Psoas muscle (tissue), 8 donors: ENCODE measurements around the gene TRIM46. TPM values are rescaled to one million over a fixed set of nuclear protein-coding genes. Genes with fewer than 3 reads are reported as not detected.

Experiments
- ATAC-seq, 4 donors: fragments of 200-7000 bp; cut with Tn5 transposase; one replicate each; pipeline ENCODE4 v1.9.1; 2020; ENCODE audit warnings: moderate library complexity in 3 of 4, mild to moderate bottlenecking in 2 of 4
- DNase-seq, 2 donors: peaks; one replicate each; pipeline ENCODE4 v3.0.0-alpha.2; 2020
- H3K27ac ChIP-seq: fragments of 200-600 bp; one replicate; pipeline ENCODE4 v1.8.0; 2022
- H3K27me3 ChIP-seq, 3 donors: fragments of 200-600 bp in 1 of 3; one replicate each; pipeline versions ENCODE4 v1.6.1 to v1.8.0; 2013 to 2022; ENCODE audit warnings: low read length in 2 of 3, mild to moderate bottlenecking in 2 of 3, moderate library complexity in 1 of 3; ENCODE audit not compliant: insufficient read depth in 3 of 3
- H3K36me3 ChIP-seq, 2 donors: fragments of 200-600 bp in 1 of 2; one replicate each; pipeline versions ENCODE4 v1.6.1 to v1.8.0; 2013 to 2022; ENCODE audit warnings: low read depth in 1 of 2, mild to moderate bottlenecking in 1 of 2, moderate library complexity in 1 of 2; ENCODE audit not compliant: insufficient read depth in 1 of 2
- H3K4me1 ChIP-seq: fragments of 200-600 bp; one replicate; pipeline ENCODE4 v1.8.0; 2022
- H3K4me3 ChIP-seq: fragments of 200-600 bp; one replicate; pipeline ENCODE4 v1.8.0; 2022; ENCODE audit warnings: mild to moderate bottlenecking
- H3K9me3 ChIP-seq: fragments of 200-600 bp; one replicate; pipeline ENCODE4 v1.8.0; 2022
- CTCF ChIP-seq: fragments of 200-600 bp; IDR thresholded peaks from one replicate; pipeline ENCODE4 v1.8.0; 2022; ENCODE audit warnings: antibody characterized with exemption
- WGBS, 3 donors: extraction: QIAGEN DNeasy Blood & Tissue Kit; methylation state at CpG; one replicate each; pipeline versions ENCODE4 v1.1.6 to v1.1.7; 2013; 5-methylcytosine and 5-hydroxymethylcytosine counted together
- intact Hi-C, 2 donors: fragments of 100-400 bp; cut with DNase I; formaldehyde crosslinking; loops; one replicate each; pipeline versions ENCODE4 v1.11.0 to v1.14.2; 2022
- polyA plus RNA-seq, 3 donors: library from polyadenylated mRNA; stranded (reverse); fragments of 200-250 nt; gene quantifications; one replicate each; pipeline ENCODE4 v1.2.3, GENCODE V29; 2013
- total RNA-seq, 4 donors: library from RNA; stranded (reverse); fragmentation: NEBNext Ultra II Directional in 2 of 4; extraction: Animal tissue kit (Norgen Biotek cat#: 25700) in 2 of 4; gene quantifications; one replicate each; pipeline versions ENCODE4 v1.2.1 to v1.2.4, GENCODE V29; 2021 to 2023
- donor health status: healthy with polysubstance abuse.
- donor health status: DM: no; HTN: no; CAD: no; lungs with moderate emphysema.
- donor health status: Bipolar disorder and iron deficiency.
- donor health status: healthy.
- donor health status: DM: yes; HTN: yes; CAD: no.
- donor health status: DM: no; HTN: no; CAD: no.
- donor health status: DM: no; HTN: no; CAD: no.
- donor health status: DM: yes; HTN: yes; CAD: no.

TRIM46 gene
- total and polyA plus RNA-seq, 7 donors = 0.03 to 0.16 (median 0.09) TPM; not detected in 3

- no peaks in the 10 kb centered on the region for H3K9me3 ChIP-seq
- H3K36me3 ChIP-seq = peaks cover 0 to 27% of the 10 kb centered on the region in 2 donors
- no peak overlapping the region for H3K27ac ChIP-seq
- no peak for TF ChIP-seq CTCF
- no peak overlapping the region for H3K4me3 ChIP-seq
- H3K4me1 ChIP-seq = peaks cover 16% of the 10 kb centered on the region
- DNase-seq (no peak), ATAC-seq (no peak)
- H3K27me3 ChIP-seq = peaks cover 0 to 7% (median 0%) of the 10 kb centered on the region in 3 donors
- intact Hi-C loops = loop anchor here (1.0 to 5.0 kb wide), 3 partner anchors 41 to 77 kb away; partner anchors contain the start of gene EFNA1 (in 1 of the 2)
- 77 to 86% (median 79%) methylated on average over 10 of the region's 10 CpGs for WGBS, 3 donors
These were observed 5.0 kb upstream of the TRIM46 start for GRCh38 chr1:155168456-155169210.

GRCh38 chr1:155169541-155169940, 4.1 kb upstream of the TRIM46 start:
- Histone ChIP-seq H3K27me3 (peaks cover 0 to 13% (median 5%) of the 10 kb centered on the region in 3 donors), H3K9me3 (no peaks in the 10 kb centered on the region), H3K4me3 (no peak overlapping the region), H3K27ac (no peak overlapping the region), H3K36me3 (peaks cover 0 to 27% of the 10 kb centered on the region in 2 donors), H3K4me1 (peaks cover 16% of the 10 kb centered on the region)
- 45 to 69% (median 51%) methylated on average over 5 of the region's 5 CpGs for WGBS, 3 donors
- intact Hi-C loops = loop anchor here (2.0 to 5.0 kb wide), 2 partner anchors 42 to 77 kb away; partner anchors contain the start of gene EFNA1 (in 1 of the 2)
- DNase-seq (no peak), ATAC-seq (no peak)
- TF ChIP-seq CTCF = no peak

- no peak for ATAC-seq
- no peak overlapping the region for H3K4me3 ChIP-seq
- peaks cover 0 to 19% (median 10%) of the 10 kb centered on the region in 3 donors for H3K27me3 ChIP-seq
- peaks cover 16% of the 10 kb centered on the region for H3K4me1 ChIP-seq
- no peak for DNase-seq
- no peaks in the 10 kb centered on the region for H3K9me3 ChIP-seq
- intact Hi-C loops = no loop called here
- no peak for TF ChIP-seq CTCF
- no peak overlapping the region for H3K27ac ChIP-seq
- WGBS, 3 donors = 86 to 100% (median 94%) methylated on average over 1 to 2 of the region's 2 CpGs
- peaks cover 0 to 27% of the 10 kb centered on the region in 2 donors for H3K36me3 ChIP-seq
These were observed 3.4 kb upstream of the TRIM46 start for GRCh38 chr1:155170101-155170785.

- peaks cover 14% of the 10 kb centered on the region for H3K4me1 ChIP-seq
- TF ChIP-seq CTCF = no peak
- ATAC-seq (no peak), DNase-seq (no peak)
- no peaks in the 10 kb centered on the region for H3K9me3 ChIP-seq
- peaks cover 0 to 27% of the 10 kb centered on the region in 2 donors for H3K36me3 ChIP-seq
- H3K27me3 ChIP-seq = peaks cover 0 to 19% (median 10%) of the 10 kb centered on the region in 3 donors
- H3K27ac ChIP-seq = no peak overlapping the region
- intact Hi-C loops = no loop called here
- 86 to 93% (median 91%) methylated on average over 7 of the region's 7 CpGs for WGBS, 3 donors
- no peak overlapping the region for H3K4me3 ChIP-seq
These were observed 2.8 kb upstream of the TRIM46 start for GRCh38 chr1:155170806-155171205.
